Neural cell (in vitro differentiated cells): Measurements from ENCODE around the gene IKZF1. TPM values are rescaled to one million over a fixed set of nuclear protein-coding genes. Genes with fewer than 3 reads are reported as not detected.

ENCODE experiments used
- H2AFZ ChIP-seq: fragments of 200-600, 300-800 bp; sonication (generic), shearing (Covaris generic); 2 replicates; pipeline ENCODE4 v1.6.0; 2014; ENCODE audit warnings: low read depth, mild to moderate bottlenecking, antibody characterized with exemption, low read length, moderate library complexity
- H3F3A ChIP-seq: fragments of 200-600 bp; shearing (Covaris generic); 2 replicates; pipeline ENCODE4 v1.6.1; 2016; ENCODE audit warnings: mild to moderate bottlenecking, moderate library complexity, mixed read lengths, antibody characterized with exemption, low read length; ENCODE audit not compliant: insufficient read depth, poor library complexity, severe bottlenecking
- H3K27ac ChIP-seq: fragments of 200-600, 300-800 bp; sonication (generic), shearing (Covaris generic); 2 replicates; pipeline ENCODE4 v1.5.1; 2014; ENCODE audit warnings: mild to moderate bottlenecking, low read length, moderate library complexity
- H3K27me3 ChIP-seq: fragments of 300-800, 200-600 bp; sonication (generic), shearing (Covaris generic); 2 replicates; pipeline ENCODE4 v1.6.0; 2014; ENCODE audit warnings: mild to moderate bottlenecking, low read depth, low read length, moderate library complexity; ENCODE audit not compliant: insufficient read depth
- H3K36me3 ChIP-seq: fragments of 300-800, 200-600 bp; sonication (generic), shearing (Covaris generic); 2 replicates; pipeline ENCODE4 v1.5.1; 2014; ENCODE audit warnings: mild to moderate bottlenecking, antibody characterized with exemption, low read length, moderate library complexity; ENCODE audit not compliant: insufficient read depth
- H3K4me2 ChIP-seq: fragments of 300-800, 200-600 bp; sonication (generic), shearing (Covaris generic); 2 replicates; pipeline ENCODE4 v1.6.0; 2014; ENCODE audit warnings: mild to moderate bottlenecking, low read length
- H3K4me3 ChIP-seq: fragments of 300-800, 200-600 bp; sonication (generic), shearing (Covaris generic); 2 replicates; pipeline ENCODE4 v1.5.1; 2014; ENCODE audit warnings: mild to moderate bottlenecking, low read length, moderate library complexity
- H3K79me2 ChIP-seq: fragments of 200-600 bp; shearing (Covaris generic); replicated peaks from 2 replicates; pipeline ENCODE4 v1.6.0; 2014; ENCODE audit warnings: mild to moderate bottlenecking, low read length, moderate library complexity; ENCODE audit not compliant: insufficient read depth
- H3K9ac ChIP-seq: fragments of 300-800, 200-600 bp; sonication (generic), shearing (Covaris generic); 2 replicates; pipeline ENCODE4 v1.6.1; 2016; ENCODE audit warnings: mild to moderate bottlenecking, low read length, mixed read lengths
- H3K9me2 ChIP-seq: fragments of 200-600 bp; shearing (Covaris generic); 2 replicates; pipeline ENCODE4 v1.6.1; 2016; ENCODE audit warnings: mild to moderate bottlenecking, low read length, mixed read lengths; ENCODE audit not compliant: insufficient read depth
- H3K9me3 ChIP-seq: fragments of 200-600, 300-800 bp; sonication (generic), shearing (Covaris generic); 2 replicates; pipeline ENCODE4 v1.6.1; 2016; ENCODE audit warnings: mild to moderate bottlenecking, mixed run types, low read length, moderate library complexity, mixed read lengths
- H4K20me1 ChIP-seq: fragments of 200-600 bp; shearing (Covaris generic); 2 replicates; pipeline ENCODE4 v1.6.1; 2016; ENCODE audit warnings: mild to moderate bottlenecking, mixed run types; ENCODE audit not compliant: insufficient read depth
- EP300 ChIP-seq: fragments of 450-650 bp; conservative IDR thresholded peaks from 2 replicates; pipeline ENCODE4 v1.6.1; 2014; ENCODE audit warnings: antibody characterized with exemption, mild to moderate bottlenecking, moderate library complexity; ENCODE audit not compliant: poor library complexity, severe bottlenecking
- EZH2 ChIP-seq: fragments of 200-600, 300-800 bp; shearing (Covaris generic), sonication (generic); IDR thresholded peaks from 2 replicates; pipeline ENCODE4 v1.6.1; 2014; ENCODE audit warnings: antibody characterized with exemption, low read length, borderline replicate concordance, mild to moderate bottlenecking; ENCODE audit not compliant: insufficient read depth, poor library complexity, severe bottlenecking
- MXI1 ChIP-seq: fragments of 450-650 bp; conservative IDR thresholded peaks from 2 replicates; pipeline ENCODE4 v1.6.1; 2014; ENCODE audit warnings: antibody characterized with exemption, mild to moderate bottlenecking; ENCODE audit not compliant: poor library complexity, severe bottlenecking
- POLR2AphosphoS5 ChIP-seq: IDR thresholded peaks from 2 replicates; pipeline ENCODE4 v1.6.1; 2012
- RAD21 ChIP-seq: fragments of 450-650 bp; conservative IDR thresholded peaks from 2 replicates; pipeline ENCODE4 v1.6.1; 2014; ENCODE audit warnings: antibody characterized with exemption, mild to moderate bottlenecking, moderate library complexity
- REST ChIP-seq: IDR thresholded peaks from 2 replicates; pipeline ENCODE4 v1.6.1; 2012; ENCODE audit warnings: borderline replicate concordance
- SMC3 ChIP-seq: fragments of 450-650 bp; conservative IDR thresholded peaks from 2 replicates; pipeline ENCODE4 v1.6.1; 2014; ENCODE audit warnings: antibody characterized with exemption, mild to moderate bottlenecking, moderate library complexity; ENCODE audit not compliant: poor library complexity
- TAF1 ChIP-seq: IDR thresholded peaks from 2 replicates; pipeline ENCODE4 v1.6.1; 2012; ENCODE audit warnings: low read depth
- polyA plus RNA-seq: library from polyadenylated mRNA; depleted of rRNA; stranded (reverse); fragments of >200 nt; gene quantifications from 2 replicates; pipeline ENCODE4 v1.2.3, GENCODE V29; 2014
- TF ChIP-seq, protein P1 (sequence below): fragments of 450-650 bp; IDR thresholded peaks from 2 replicates; pipeline ENCODE4 v1.5.1; 2014; ENCODE audit warnings: antibody characterized with exemption, mild to moderate bottlenecking, moderate library complexity; ENCODE audit not compliant: poor library complexity, severe bottlenecking

IKZF1 gene
- polyA plus RNA-seq, 1 donor from 2014 or later, result 0.24 TPM

- TF ChIP-seq MXI1, result no peak
- no peak for TF ChIP-seq POLR2AphosphoS5
- TF ChIP-seq SMC3, result no peak
- TF ChIP-seq EP300, result no peak
- no peak for TF ChIP-seq RAD21
- TF ChIP-seq EZH2, result no peak
- TF ChIP-seq, protein P1, sequence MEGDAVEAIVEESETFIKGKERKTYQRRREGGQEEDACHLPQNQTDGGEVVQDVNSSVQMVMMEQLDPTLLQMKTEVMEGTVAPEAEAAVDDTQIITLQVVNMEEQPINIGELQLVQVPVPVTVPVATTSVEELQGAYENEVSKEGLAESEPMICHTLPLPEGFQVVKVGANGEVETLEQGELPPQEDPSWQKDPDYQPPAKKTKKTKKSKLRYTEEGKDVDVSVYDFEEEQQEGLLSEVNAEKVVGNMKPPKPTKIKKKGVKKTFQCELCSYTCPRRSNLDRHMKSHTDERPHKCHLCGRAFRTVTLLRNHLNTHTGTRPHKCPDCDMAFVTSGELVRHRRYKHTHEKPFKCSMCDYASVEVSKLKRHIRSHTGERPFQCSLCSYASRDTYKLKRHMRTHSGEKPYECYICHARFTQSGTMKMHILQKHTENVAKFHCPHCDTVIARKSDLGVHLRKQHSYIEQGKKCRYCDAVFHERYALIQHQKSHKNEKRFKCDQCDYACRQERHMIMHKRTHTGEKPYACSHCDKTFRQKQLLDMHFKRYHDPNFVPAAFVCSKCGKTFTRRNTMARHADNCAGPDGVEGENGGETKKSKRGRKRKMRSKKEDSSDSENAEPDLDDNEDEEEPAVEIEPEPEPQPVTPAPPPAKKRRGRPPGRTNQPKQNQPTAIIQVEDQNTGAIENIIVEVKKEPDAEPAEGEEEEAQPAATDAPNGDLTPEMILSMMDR, result no peak
- TF ChIP-seq REST, result no peak
- TF ChIP-seq TAF1, result no peak
- no peaks in the 10 kb centered on the region for H4K20me1 ChIP-seq
- H2AFZ ChIP-seq, result no peak overlapping the region
- no peaks in the 10 kb centered on the region for H3K27me3 ChIP-seq
- H3K9me3 ChIP-seq, result no peaks in the 10 kb centered on the region
- H3K4me2 ChIP-seq, result no peak overlapping the region
- H3K27ac ChIP-seq, result no peak overlapping the region
- no peak overlapping the region for H3K4me3 ChIP-seq
- no peaks in the 10 kb centered on the region for H3K9me2 ChIP-seq
- no peaks in the 10 kb centered on the region for H3K79me2 ChIP-seq
- H3K9ac ChIP-seq, result no peak overlapping the region
- no peaks in the 10 kb centered on the region for H3F3A ChIP-seq
- H3K36me3 ChIP-seq, result no peaks in the 10 kb centered on the region
Observed at GRCh38 chr7:50315739-50316671, 11.5 kb downstream of the IKZF1 start.

DNA sequence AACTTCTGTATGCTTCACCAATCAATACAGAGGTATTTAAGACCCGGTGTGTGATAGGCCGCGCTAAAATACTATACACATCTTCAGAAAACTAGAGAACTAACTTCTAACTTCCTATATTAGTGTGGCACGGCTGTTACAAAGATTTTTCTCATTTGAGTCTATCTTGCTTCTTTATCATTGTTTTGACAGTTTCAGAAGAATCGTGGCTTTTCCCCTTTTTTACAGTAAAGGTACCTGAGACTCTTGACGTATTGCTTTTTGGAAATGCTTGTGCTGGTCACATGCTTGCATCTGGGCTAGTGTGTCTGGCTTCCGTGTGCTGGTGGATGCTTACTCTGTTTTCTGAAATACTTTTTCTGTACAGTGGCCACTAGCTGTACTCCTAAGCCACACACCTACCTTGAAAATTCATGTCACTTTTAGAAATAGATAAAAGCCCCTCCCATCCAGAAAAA is 12.7 kb downstream of the IKZF1 start:
- no peaks in the 10 kb centered on the region for H3K9me2 ChIP-seq
- H3K9me3 ChIP-seq, result no peaks in the 10 kb centered on the region
- no peak overlapping the region for H3K4me3 ChIP-seq
- H4K20me1 ChIP-seq, result no peaks in the 10 kb centered on the region
- H3K36me3 ChIP-seq, result no peaks in the 10 kb centered on the region
- no peaks in the 10 kb centered on the region for H3K79me2 ChIP-seq
- H3K27ac ChIP-seq, result no peak overlapping the region
- no peak for TF ChIP-seq POLR2AphosphoS5
- no peak for TF ChIP-seq REST
- no peak for TF ChIP-seq TAF1
- no peaks in the 10 kb centered on the region for H3K27me3 ChIP-seq
- H3K9ac ChIP-seq, result no peak overlapping the region
- no peak overlapping the region for H3K4me2 ChIP-seq
- no peaks in the 10 kb centered on the region for H3F3A ChIP-seq
- H2AFZ ChIP-seq, result no peak overlapping the region
